Smooth muscle cell (in vitro differentiated cells): ENCODE measurements around the gene MIA. TPM values are rescaled to one million over a fixed set of nuclear protein-coding genes. Genes with fewer than 3 reads are reported as not detected.

Experiments used
- DNase-seq: peaks from one replicate; lab custom pipeline; 2025; ENCODE audit not compliant: unreplicated experiment; lab: John Stamatoyannopoulos, UW
- H2AFZ ChIP-seq: fragments of 200-600 bp; sonication (generic); 2 replicates; pipeline ENCODE4 v1.6.0; 2016; ENCODE audit warnings: antibody characterized with exemption, low read depth, mild to moderate bottlenecking
- H3F3A ChIP-seq: fragments of 200-600 bp; sonication (generic); 2 replicates; pipeline ENCODE4 v1.6.0; 2017; ENCODE audit warnings: antibody characterized with exemption, low read depth
- H3K27ac ChIP-seq: fragments of 200-600 bp; sonication (generic); 2 replicates; pipeline ENCODE4 v1.5.1; 2016; ENCODE audit warnings: low read depth, mild to moderate bottlenecking
- H3K27me3 ChIP-seq: fragments of 200-600 bp; sonication (generic); 2 replicates; pipeline ENCODE4 v1.6.1; 2016; ENCODE audit warnings: low read depth, mild to moderate bottlenecking
- H3K36me3 ChIP-seq: fragments of 200-600 bp; sonication (generic); 2 replicates; pipeline ENCODE4 v1.5.1; 2016; ENCODE audit warnings: low read depth
- H3K4me1 ChIP-seq: fragments of 200-600 bp; sonication (generic); 2 replicates; pipeline ENCODE4 v1.5.1; 2016; ENCODE audit warnings: low read depth
- H3K4me2 ChIP-seq: fragments of 200-600 bp; sonication (generic); 2 replicates; pipeline ENCODE4 v1.6.0; 2016; ENCODE audit warnings: mild to moderate bottlenecking
- H3K4me3 ChIP-seq: fragments of 200-600 bp; sonication (generic); 2 replicates; pipeline ENCODE4 v1.5.1; 2016; ENCODE audit warnings: mild to moderate bottlenecking
- H3K79me2 ChIP-seq: fragments of 200-600 bp; sonication (generic); 2 replicates; pipeline ENCODE4 v1.6.0; 2016; ENCODE audit warnings: low read depth, mild to moderate bottlenecking
- H3K9ac ChIP-seq: fragments of 200-600 bp; sonication (generic); 2 replicates; pipeline ENCODE4 v1.6.0; 2016; ENCODE audit warnings: low read depth
- H3K9me3 ChIP-seq: fragments of 200-600 bp; sonication (generic); replicated peaks from 2 replicates; pipeline ENCODE4 v1.5.1; 2016; ENCODE audit warnings: low read depth
- H4K20me1 ChIP-seq: fragments of 200-600 bp; sonication (generic); 2 replicates; pipeline ENCODE4 v1.6.0; 2016; ENCODE audit warnings: low read depth
- WGBS: methylation state at CpG from one replicate; pipeline ENCODE4 v1.1.7; 2016; ENCODE audit warnings: low lambda C conversion rate; 5-methylcytosine and 5-hydroxymethylcytosine counted together
- polyA plus RNA-seq: library from polyadenylated mRNA; unstranded; fragments of >200 nt; fragmentation: Nextera tagmentation; extraction: Ambion mirVana; gene quantifications from 2 replicates; pipeline ENCODE4 v1.2.1, GENCODE V29; 2016
- total RNA-seq: library from RNA; depleted of rRNA; stranded (reverse); fragments of >200 nt; gene quantifications from 2 replicates; pipeline ENCODE4 v1.2.3, GENCODE V29; 2014
- TF ChIP-seq, protein P1 (sequence below): fragments of 200-600 bp; sonication (generic); IDR thresholded peaks from 2 replicates; pipeline ENCODE4 v1.5.1; 2017; ENCODE audit warnings: borderline replicate concordance, mild to moderate bottlenecking, antibody characterized with exemption; ENCODE audit not compliant: insufficient read depth, poor library complexity, severe bottlenecking

The MIA gene
- total and polyA plus RNA-seq, 2 experiments from 2014 or later = 2.4 to 3.8 TPM

DNA sequence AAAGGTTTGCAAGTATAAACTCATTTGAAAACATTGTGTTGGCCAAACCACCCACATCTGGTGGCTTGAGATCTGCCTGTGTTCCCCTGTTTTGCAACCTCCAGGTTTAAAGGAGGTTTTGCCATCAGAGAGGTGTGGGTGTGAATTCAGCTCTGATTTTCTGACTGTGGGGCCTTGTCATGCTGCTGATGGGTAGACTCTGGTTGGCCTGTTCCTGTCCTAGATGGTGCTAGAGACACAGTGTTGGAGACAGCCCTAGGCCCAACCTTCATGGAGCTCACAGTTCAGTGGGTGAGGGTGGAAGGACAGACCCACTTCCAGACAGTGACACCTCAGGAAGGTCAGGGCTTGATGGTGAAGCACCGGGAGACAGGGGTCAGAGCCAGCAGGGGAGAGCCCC is 10.2 kb downstream of the MIA start:
- H3K4me1 ChIP-seq = no peaks in the 10 kb centered on the region
- no peak overlapping the region for H3K27ac ChIP-seq
- no peaks in the 10 kb centered on the region for H4K20me1 ChIP-seq
- H3K4me3 ChIP-seq = no peak overlapping the region
- no peak overlapping the region for H3K9ac ChIP-seq
- no peaks in the 10 kb centered on the region for H3K79me2 ChIP-seq
- TF ChIP-seq, protein P1, sequence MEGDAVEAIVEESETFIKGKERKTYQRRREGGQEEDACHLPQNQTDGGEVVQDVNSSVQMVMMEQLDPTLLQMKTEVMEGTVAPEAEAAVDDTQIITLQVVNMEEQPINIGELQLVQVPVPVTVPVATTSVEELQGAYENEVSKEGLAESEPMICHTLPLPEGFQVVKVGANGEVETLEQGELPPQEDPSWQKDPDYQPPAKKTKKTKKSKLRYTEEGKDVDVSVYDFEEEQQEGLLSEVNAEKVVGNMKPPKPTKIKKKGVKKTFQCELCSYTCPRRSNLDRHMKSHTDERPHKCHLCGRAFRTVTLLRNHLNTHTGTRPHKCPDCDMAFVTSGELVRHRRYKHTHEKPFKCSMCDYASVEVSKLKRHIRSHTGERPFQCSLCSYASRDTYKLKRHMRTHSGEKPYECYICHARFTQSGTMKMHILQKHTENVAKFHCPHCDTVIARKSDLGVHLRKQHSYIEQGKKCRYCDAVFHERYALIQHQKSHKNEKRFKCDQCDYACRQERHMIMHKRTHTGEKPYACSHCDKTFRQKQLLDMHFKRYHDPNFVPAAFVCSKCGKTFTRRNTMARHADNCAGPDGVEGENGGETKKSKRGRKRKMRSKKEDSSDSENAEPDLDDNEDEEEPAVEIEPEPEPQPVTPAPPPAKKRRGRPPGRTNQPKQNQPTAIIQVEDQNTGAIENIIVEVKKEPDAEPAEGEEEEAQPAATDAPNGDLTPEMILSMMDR = no peak
- H2AFZ ChIP-seq = no peak overlapping the region
- H3K4me2 ChIP-seq = no peak overlapping the region
- no peaks in the 10 kb centered on the region for H3F3A ChIP-seq
- H3K27me3 ChIP-seq = no peaks in the 10 kb centered on the region
- no peak for DNase-seq
- no peaks in the 10 kb centered on the region for H3K9me3 ChIP-seq
- 71% methylated on average over 1 of the region's 1 CpG for WGBS
- no peaks in the 10 kb centered on the region for H3K36me3 ChIP-seq

DNA sequence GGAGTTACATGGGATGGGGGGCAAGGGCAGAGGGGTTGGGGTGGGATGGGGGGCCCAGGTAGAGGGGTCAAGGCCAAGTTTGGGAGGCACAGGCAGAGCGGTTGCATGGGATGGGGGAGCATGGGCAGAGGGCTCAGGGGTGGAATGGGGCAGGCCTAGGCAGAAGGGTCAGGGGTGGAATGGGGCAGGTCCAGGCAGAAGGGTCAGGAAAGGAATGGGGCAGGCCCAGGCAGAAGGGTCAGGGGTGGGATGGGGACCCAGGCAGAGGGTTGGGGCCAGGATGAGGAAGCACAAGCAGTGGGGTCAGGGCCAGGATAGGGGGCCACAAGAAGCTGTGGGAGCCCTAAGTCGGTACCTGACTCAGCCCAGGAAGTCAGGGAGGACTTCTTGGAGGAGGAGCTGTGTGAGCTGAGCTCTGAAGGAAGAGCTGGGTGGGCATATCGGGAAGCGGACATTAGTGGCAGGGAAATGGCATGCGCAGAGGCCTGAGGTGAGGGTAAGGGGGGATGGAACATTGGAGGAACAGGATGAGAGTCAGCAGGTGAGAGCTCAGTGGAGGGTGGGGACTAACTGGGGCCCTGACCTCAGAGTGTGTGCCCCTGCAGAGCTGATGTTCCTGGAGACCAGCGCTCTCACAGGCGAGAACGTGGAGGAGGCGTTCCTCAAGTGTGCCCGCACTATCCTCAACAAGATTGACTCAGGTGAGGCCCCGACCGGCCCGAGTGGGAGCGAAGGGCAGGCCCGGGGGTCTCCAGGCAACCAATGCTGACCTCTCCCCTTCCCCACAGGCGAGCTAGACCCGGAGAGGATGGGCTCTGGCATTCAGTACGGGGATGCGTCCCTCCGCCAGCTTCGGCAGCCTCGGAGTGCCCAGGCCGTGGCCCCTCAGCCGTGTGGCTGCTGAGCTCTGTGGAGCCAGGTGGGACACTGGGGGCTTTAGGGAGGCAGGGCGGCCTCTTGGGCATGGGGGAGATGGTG is 11.0 kb downstream of the MIA start:
- H3K4me3 ChIP-seq = no peak overlapping the region
- H4K20me1 ChIP-seq = no peaks in the 10 kb centered on the region
- H3K27ac ChIP-seq = no peak overlapping the region
- no peaks in the 10 kb centered on the region for H3K27me3 ChIP-seq
- H3K9ac ChIP-seq = no peak overlapping the region
- H3K79me2 ChIP-seq = no peaks in the 10 kb centered on the region
- TF ChIP-seq, protein P1 = no peak
- H3K9me3 ChIP-seq = no peaks in the 10 kb centered on the region
- H3F3A ChIP-seq = no peaks in the 10 kb centered on the region
- WGBS = 95% methylated on average over 25 of the region's 25 CpGs
- H2AFZ ChIP-seq = no peak overlapping the region
- no peak for DNase-seq
- H3K4me1 ChIP-seq = no peaks in the 10 kb centered on the region
- no peak overlapping the region for H3K4me2 ChIP-seq
- H3K36me3 ChIP-seq = no peaks in the 10 kb centered on the region

DNA sequence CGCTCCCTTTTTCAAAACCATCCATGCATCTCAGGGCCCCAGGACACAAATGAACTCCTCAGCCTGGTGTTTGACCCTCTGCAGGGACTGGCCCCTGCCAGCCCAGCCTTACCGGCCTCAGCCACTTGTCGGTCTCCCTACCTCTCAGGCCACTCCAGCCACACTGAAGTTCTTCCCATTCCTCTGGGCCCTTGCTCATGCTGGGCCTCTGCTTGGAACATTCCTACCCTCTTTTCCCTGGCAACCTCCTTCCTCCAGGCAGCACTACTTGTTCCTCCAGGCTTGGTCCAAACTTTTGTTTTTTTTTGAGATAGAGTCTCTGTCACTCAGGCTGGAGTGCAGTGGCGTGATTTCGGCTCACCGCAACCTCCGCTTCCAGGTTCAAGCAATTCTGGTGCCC is 16.0 kb downstream of the MIA start:
- Histone ChIP-seq H3K9me3 (no peaks in the 10 kb centered on the region), H3K4me3 (no peak overlapping the region), H2AFZ (no peak overlapping the region), H3K27me3 (no peaks in the 10 kb centered on the region), H3K79me2 (no peaks in the 10 kb centered on the region), H3K27ac (no peak overlapping the region), H3K36me3 (no peaks in the 10 kb centered on the region), H3F3A (no peaks in the 10 kb centered on the region), H3K9ac (no peak overlapping the region), H4K20me1 (no peaks in the 10 kb centered on the region), H3K4me2 (no peak overlapping the region), H3K4me1 (no peaks in the 10 kb centered on the region)
- TF ChIP-seq, protein P1 = no peak
- WGBS = 84% methylated on average over 7 of the region's 7 CpGs
- no peak for DNase-seq
